DMS79 (cell line): ENCODE data around the gene TMEM190.
A peak's percentile ranks its signal among the peaks of the same experiment; 100 is the strongest.

Source experiments
- DNase-seq: peaks from one replicate; lab custom pipeline; 2025; lab: John Stamatoyannopoulos, UW

Gene TMEM190

DNA sequence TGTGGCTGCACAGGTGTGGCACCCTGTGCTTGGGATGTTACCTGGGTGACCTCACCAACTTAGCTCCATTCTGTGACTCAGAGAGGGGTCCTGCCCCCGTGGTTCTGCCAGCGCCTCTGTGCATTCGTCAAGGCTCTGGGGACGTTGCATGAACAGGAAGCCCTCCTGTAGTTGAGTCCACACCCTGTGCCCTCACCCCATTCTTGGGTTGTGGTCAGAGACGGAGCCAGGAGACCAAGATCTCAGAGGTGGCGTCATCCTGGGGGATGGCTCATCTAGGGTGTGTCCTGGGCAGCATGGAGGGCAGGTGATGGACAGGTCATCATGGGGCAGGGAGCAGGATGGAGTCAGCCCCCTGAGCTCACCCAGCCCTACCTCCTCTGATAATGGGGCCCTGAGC, 24.6 kb upstream of the TMEM190 start:
- DNase-seq = no peak

DNA sequence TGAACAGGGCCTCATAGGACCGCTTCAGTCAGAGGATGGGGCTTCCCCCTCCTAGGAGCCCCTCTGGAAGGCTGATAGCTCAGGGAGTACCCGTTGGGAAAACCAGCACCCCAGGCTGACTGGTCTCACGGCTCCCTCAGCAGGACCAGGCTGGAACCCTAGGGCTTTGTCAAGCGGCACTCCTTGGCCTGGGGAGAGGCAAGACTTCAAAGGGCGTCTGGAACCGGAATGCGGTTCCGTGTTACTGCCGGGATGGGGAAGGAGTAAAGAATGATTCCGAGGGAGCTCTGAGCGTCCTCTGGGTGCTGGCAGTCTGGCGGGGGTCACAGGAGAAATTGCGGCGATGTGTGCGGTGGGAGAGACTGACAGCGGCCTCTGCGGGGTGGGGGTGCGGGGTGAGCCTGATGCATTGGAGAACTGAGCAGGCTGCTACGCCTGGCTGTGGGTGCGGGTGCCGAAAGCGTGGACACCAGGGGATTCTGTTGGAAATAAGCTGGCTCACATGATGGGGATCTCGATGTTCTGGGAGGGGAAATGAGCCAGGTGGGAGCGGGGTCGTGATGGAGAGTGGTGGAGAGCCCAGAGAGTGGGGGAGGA, 24.0 kb upstream of the TMEM190 start:
- no peak for DNase-seq

DNA sequence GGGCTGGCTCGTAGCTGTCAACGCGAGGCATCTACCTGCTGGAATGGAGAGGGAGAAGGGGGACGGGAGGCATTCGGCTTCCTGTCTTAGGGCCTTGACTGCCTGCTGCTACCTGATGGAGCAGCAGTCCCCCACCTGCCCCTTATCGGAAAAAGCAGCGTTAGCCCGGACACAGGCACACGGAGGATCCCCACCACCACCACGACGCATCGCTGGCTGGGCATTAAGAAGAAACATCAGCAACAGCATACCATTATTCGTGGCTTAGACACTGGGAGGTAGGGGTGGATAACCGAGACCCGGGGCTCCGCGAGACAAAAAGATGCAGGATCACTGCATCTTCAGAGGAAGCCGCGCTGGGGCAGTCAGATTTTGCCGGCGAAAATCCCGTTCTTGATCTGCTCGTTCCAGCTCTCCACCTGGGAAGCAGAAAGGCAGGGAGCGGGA, 23.2 kb upstream of the TMEM190 start:
- no peak for DNase-seq

DNA sequence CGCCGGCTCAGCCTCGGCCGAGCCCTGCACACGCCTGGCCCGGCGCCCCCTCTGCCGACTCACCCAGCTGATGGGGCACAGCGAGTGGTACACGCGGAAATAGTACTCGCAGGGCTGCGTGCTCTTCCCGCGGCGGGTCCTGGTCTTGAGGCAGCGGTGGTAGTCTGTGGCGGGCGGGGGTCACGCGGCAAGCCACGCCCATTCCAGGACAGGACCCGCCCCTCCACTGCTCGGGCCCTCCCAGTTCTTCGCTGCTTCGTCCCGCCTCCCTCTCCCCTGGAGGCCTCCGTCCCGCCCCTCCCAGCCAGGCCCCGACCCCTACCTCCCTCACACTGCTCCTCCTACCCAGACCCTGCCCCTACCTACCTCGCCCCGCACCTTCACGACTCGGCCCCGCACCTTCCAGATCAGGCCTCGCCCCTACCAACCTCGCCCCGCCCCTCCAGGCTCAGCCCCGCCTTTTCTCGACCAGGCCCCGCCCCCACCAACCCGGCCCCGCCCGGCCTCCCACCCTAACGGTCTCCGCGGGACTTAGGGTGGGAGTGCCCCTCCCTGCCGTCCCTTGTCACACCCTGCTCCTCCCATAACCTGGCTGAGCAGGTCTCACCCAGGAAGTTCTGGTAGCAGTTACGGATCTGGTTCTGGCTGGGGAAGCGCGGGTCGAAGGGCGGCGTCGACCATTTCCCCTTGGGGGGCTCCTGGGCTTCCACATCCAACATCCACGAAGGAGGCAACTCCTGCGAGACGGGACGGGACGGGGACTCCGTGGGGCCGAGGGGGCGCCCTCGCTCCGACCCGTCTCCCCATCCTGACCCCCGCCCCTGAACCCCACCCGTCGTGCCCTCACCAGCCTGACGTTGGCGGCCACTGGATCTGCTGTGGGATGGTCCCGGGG, 22.6 kb upstream of the TMEM190 start:
- DNase-seq = no peak

DNA sequence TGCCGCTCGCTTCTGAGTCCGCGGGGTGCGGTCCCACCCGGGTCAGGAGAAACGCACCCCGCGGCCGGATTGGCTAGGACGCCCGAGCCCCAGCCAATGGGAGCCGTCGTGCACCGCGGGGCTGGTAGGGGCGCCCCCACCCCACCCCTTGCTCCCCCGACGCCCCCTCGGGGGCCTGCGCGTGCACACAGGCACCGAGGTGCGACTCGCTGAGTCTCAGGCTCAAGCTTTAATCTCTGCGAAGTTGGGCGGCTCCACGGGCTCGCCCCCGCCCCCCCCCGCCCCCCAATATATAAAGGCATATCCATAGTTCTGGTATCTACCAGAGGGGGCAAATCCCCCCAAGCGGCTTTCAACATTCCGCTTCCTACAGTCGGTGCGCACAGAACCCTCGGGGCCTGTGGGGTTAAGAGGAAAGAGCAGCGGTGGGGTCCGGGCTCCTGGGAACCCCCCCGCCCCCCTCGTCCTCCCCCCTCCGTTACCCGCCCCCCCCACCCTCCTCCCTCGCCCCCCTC, 21.9 kb upstream of the TMEM190 start, which contains the start of gene COX6B2:
TSS of gene COX6B2 (minus strand) at position 22 of the 515 bp plus-strand sequence. CDS start 198 bp downstream, outside the sequence.
- no peak for DNase-seq

DNA sequence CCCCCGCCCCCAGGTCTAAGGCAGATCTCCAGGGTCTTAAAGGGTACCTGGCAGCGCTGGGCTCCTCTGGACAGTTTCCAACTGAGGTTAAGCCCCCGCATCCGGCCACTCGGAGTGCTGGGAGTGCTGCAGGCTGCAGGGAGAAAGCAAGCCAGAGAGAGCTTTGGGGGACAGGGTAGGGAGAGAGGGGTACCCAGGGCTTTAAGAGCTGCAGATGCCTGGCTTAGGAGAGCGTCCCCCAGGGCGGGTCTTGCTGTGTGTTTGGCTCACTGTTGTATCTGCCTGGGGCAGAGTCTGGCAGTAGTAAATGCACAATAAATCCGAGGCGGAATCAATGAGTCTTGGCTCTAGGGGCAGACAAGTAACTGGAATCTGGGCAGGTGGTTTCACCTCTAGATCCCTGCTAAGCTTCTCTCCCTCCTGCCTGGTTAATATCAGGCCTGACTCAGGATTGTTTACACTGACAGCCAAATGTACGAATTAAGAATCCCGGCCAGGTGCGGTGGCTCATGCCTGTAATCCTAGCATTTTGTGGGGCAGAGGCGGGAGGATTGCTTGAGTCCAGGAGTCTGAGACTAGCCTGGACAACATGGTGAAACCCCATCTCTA, 21.3 kb upstream of the TMEM190 start:
- no peak for DNase-seq

DNA sequence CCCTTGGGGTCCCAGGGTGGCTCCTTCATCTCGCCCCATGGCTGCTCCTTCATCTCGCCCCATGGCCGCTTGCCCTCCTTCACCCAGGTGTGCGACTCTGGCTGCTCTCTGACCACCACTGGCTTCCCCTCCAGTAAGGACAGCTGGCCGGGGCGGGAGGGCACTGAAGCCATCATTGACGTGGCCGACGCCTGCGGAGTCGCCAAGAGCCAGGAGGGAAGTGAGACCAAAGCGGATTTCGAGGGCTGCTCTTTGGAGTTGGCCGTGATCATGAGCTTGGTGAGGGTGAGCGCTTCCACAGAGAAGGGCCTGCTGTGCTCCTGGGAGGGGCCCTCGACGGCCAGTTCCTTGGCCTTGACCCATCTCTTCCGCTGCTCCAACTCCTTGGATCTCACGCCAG, 18.1 kb upstream of the TMEM190 start:
- DNase-seq = no peak

DNA sequence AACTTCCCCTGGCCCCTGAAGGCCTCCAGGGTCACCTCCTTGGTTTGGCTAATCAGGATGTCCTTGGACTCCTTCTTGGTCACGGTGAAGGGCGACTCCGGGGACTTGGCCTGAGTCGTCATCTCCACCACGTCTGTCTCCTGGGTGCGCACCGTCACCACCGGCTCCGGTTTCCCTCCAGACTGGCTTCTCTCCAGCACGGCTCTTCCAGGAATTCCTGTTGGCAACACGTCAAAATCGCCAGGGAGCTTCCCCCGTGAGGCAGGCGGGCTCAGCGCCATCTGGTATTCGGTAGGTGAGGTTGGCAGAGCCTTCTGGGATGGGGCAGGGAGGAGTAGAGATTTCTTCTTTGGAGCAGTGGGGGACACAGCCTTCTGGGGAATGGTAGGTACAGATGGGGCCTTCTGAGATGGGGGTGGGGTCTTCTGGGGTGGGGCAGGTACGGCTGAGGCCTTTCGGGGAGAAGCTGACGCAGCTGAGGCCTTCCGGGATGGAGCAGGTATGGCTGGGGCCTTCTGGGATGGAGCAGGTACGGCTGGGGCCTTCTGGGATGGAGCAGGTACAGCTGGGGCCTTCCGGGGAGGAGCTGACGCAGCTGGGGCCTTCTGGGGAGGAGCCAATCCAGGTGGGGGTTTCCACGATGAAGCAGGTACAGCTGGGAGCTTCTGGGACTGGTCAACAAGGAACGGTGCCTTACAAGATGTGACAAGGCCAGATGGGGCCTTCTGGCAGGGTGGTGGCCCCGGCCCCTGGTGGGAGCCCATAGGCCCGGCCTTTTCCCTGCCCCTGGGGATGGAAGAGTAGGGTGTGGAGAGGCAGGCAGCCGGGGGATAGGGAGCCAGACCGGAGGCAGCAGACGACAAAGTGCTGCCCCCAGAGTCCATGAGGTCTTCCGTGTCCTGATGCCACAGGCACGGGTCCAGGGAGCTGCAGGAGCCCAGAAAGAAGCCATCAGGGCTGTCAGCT, 17.4 kb upstream of the TMEM190 start:
- no peak for DNase-seq

DNA sequence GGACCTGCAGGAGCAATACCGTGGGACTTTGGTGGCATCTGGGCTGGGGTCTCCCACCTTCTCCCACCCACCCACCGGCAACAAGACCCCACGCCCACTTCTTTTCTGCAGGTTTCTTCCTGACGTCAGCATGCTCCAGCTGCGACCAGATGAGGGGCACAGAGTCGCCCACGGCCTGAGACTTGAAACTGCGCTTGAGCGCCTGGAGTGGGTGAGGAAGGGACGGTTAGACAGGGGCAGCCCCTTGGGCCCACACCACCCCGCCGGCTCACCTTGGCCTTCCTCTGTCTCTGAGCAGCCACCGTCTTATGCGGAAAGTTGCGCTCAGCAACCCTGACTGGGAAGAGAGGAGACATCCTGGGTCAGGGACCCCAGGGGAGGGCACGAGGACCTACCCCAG, 15.7 kb upstream of the TMEM190 start:
- no peak for DNase-seq

DNA sequence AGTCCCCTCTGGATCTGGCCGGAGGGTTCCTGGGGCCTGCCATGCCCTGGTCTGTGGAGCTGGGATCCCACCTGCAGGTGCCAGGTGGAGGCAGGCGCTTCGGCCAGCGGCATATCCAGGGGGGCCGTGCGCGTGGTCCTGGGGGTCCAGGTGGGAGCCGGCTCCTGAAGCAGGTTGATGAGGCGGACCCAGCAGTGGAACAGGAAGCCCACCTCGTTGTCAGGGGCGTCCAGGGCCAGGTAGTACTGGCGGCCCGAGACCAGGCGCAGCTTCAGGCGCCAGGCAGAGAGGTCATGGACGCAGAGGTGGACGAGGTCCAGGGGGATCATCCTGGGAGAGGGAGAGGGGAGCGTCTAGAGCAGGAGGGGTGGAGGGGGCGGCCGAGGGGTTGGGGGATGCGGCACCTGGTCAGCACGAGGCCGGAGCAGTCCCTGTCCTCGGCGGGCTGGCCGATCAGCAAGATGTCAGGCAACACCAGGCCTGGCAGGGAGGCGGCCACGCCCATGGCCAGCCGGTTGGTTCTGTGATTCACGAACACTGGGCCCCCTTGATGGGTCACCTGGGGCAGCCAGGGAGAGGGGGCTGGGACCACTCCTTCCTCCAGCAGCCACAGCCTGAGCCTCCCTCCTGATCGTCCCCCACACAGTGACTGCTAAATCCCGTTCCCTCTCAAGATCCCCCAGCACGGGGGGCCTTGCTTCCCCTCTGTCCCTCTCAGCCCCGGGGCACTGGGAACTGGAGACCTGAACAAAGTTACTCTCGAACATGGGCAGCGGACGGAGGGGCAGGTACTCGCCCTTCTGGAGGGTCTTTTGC, 14.2 kb upstream of the TMEM190 start:
- DNase-seq = no peak

DNA sequence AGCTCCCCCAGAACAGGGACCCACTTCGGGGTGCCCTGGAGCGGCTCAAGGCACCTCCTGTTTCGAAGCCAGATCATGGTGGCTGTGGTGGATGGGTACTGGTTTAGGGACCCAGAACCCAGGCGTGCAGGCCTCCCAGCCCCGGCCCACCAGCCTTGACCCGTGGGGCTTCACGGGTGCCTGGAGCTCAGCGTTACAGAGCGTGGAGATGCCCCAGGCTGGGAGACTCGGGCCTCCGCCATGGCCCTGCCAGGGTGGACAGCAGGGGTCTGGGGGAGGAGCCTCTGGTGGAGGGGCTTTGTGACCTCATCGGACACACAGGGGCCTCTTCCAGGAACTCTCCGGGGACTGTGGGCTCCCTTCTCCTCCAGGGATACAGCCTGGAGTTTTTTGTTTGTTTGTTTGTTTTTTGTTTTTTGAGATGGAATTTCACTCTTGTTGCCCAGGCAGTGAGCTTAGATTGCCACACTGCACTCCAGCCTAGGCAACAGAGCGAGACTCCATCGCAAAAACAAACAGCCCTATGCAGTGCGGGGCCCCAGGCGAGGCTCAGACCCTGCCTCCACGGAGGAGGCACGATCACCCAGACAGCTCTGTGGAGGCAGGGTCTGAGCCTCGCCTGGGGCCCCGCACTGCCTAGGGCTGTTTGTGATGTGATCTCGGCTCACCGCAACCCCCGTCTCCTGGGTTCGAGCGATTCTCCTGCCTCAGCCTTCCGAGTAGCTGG, 13.5 kb upstream of the TMEM190 start, which contains the start of gene GARIN5B:
TSS of gene GARIN5B (minus strand) at position 271 of the 727 bp plus-strand sequence. CDS start at position 77, 194 bp downstream.
- DNase-seq = no peak

DNA sequence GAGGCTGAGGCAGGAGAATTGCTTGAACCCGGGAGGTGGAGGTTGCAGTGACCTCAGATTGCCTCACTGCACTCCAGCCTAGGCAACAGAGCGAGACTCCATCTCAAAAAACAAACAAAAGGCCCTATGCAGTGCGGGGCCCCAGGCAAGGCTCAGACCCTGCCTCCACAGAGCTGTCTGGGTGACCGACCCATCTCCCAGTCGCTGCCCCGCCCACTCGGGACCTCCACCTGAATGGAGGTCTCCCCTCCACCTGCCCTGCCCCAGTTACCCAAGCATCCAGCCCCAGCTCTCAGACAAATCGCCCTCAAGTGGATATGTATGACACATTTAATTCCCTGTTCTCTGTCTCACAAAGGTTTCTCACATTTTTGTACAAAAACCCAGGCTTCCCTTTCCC, 11.4 kb upstream of the TMEM190 start:
- no peak for DNase-seq

DNA sequence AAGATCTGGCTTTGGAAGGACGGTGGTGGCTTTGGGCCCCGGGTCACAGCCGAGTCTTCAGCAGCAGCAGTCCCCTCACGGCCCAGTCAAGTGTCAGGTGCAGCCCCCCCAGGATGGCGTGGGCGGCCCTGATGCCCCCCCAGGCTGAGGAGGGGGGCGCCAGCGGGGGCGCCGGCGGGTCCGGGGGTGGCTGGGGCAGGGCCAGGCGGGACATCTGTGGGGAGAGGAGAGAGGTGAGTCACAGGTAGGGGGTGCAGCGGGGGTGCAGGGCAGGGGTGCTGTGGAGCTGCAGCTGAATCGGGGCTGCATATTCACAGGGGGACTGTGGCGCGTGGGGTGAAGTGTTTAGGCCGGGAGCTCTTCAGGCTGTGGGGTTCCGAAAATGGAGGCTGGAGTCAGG, 10.7 kb upstream of the TMEM190 start:
- DNase-seq = no peak

DNA sequence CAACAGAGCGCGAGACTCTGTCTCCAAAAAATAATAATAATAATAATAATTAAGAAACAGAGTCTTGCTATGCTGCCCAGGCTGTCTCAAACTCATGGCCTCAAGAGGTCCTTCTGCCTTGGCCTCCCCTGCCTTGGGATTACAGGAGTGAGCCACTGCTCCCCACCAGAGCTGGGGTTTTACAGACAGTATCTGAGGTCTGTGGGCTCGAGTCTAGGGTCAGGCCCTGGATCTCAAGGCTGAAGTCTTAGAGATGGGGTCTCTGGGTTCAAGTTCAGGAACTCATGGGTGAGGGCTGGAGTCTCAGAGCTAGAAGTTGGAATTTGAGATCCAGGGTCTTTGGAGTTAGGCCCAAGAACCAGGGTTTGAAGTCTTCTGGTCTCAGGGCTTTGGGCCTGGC, 9.8 kb upstream of the TMEM190 start:
- DNase-seq = no peak

DNA sequence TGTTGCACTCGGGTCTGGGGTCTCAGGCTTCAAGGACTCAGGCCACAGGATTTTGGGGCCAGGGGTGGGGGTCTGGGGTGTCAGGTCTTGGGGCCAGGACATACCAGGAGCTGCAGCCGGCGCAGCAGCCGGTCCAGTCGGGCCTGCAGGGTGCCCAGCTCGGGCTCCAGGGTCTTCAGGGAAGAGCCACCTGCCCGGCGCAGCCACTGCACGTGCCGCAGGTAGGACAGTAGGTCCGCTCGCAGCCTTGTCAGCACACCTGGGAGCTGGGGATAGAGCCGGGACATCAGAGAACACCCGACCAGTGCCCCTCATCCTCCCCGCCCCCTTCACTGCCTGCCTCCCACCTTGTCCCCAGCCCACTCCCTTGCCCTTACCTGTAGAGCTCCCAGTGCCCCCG, 8.5 kb upstream of the TMEM190 start:
- no peak for DNase-seq

DNA sequence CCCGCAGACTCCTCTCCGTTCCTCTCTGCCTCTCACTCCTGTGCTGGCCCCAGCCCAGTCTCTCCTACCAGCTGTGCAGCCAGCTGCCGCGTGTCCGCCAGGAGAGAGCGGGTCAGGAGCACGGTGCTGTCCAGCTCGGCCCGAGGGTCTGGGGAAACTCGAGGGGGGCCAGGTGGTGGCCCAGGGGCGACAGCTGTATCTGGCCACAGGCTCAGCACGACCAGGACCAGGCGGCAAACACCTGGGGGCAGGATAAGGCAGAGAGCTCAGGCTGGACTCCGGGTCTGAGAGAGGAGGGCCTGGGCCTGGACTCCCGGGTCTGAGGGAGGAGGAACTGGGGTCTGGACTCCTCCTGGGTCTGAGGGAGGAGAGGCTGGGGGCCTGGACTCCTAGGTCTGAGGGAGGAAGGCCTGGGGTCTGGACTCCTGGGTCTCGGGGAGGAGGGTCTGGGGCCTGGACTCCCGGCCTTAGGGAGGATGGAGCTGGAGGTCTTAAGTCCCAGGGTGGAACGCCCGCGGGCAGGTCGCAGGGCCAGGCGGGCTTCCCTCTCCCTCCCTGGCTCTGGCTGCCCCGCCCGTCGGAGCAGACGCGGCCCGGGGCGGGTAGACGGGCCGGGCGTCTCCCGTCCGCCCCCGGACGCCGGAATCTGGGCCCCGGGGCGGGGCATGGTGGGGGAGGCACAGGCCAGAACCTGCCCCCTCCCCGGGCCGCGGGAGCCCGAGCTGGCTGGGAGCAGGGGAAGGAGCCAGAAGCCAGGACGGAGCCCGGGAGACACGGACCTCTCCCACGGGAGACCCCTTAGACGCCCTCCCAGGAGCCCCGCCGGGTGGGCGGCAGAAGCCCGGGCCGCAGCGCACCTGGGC, 7.7 kb upstream of the TMEM190 start:
- no peak for DNase-seq

DNA sequence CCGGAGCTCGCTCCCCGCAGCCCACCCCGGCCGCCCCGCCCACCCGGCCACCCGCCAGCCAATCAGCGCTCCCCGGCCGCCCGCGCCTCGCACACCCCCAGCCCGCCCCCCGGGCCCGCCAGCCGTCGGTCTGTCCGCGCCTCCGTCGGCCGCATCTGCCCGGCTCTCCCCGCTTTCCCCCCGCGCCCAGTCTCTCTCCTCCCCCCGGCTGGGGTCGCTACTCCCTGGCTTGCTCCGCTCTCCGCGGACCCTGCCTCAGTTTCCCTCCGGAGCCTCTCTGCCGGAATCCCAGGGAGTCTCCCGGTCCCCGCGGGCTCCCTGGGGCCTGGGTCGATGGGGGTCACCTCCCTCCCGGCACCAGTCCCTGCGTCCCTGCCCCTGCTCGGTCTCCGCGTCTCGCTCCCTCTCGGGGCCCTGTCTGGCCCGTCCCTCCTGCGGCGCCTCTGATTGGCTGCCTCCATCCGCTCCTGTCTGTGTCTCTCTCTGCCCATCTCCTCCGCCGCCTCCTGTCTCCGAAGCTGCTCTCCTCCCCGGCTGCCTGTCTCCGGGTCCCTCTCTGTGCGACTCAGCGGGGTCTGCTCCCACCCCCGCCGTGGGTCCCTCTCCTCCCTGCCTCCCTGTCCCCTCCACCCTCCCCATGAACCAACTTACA, 6.8 kb upstream of the TMEM190 start:
- DNase-seq = peak; percentile 12

DNA sequence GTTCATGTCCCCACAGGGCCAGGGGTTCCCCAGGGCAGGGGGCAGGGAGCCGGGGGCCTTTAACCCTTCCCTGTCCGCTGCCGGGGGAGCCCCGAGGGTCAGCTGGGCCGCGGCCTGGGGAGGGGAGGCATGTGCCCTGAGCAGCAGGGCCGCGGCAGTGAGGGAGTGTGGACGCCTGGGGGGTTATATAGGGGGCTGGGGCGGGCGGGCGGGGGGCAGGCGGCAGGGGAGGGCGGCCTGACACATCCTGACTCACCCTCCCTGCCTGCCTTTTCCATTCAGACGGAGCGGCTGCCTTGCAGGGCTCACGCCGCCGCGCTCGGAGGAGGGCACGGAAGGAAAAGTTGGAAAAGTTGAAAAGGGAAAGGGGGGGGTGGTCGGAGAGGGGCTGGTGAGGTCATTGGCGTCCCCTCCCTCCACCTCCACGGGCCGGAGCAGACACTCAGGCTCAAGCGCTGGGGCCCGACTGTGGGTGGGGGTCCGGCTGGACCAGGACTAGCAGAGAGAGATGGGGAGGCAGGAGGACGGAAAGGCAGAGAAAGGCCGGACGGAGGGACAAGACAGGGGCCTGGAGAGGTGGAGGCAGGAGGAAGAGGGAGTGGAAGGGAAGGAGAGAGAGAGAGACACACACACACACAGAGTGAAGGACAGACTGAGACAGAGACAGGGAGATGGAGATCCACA, 6.2 kb upstream of the TMEM190 start, which contains the start of gene IL11:
TSS of gene IL11 (minus strand) at position 159 of the 684 bp plus-strand sequence. CDS start at position 6, 153 bp downstream.
- no peak for DNase-seq
